GM18873 (cell line): ENCODE measurements around the gene DOK6.

Source experiments
- ATAC-seq: cut with Tn5 transposase; IDR thresholded peaks from one replicate; pipeline ENCODE4 v1.9.1; 2021; ENCODE audit warnings: mild to moderate bottlenecking, moderate library complexity, moderate number of reproducible peaks; ENCODE audit not compliant: unreplicated experiment, low FRiP score

Gene DOK6

GRCh38 chr18:69414184-69414583 lies 13.5 kb downstream of the DOK6 start:
- ATAC-seq, result no peak

- no peak for ATAC-seq
Observed at GRCh38 chr18:69432847-69433246, 32.2 kb downstream of the DOK6 start.

- ATAC-seq, result no peak
Observed at GRCh38 chr18:69435000-69435399, 34.3 kb downstream of the DOK6 start.

DNA sequence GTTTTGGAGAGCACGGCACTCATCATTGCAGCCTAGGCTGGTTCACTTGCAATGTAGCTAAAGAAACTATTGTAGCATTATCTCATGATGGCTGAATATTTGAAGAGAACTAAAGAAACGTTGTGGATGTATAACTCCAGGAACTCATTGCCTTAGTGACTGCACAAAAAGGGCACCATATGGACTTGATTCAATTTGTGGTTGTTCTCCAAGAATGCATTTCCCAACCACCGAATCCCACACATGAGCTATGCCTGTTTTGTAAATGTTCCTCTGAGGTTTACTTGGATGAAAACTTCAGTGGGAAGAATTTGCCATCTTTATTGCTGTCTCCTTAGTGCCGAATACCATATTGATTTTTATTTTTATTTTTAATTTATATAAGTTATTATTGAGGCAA lies 43.5 kb downstream of the DOK6 start:
- no peak for ATAC-seq

- ATAC-seq, result no peak
Observed at GRCh38 chr18:69447886-69448285, 47.2 kb downstream of the DOK6 start.

- ATAC-seq, result no peak
Observed at GRCh38 chr18:69455125-69455524, 54.4 kb downstream of the DOK6 start.

- peak; percentile 92 for ATAC-seq
Observed at GRCh38 chr18:69469444-69469919, 68.8 kb downstream of the DOK6 start.

- no peak for ATAC-seq
Observed at GRCh38 chr18:69480460-69480859, 79.8 kb downstream of the DOK6 start.

DNA sequence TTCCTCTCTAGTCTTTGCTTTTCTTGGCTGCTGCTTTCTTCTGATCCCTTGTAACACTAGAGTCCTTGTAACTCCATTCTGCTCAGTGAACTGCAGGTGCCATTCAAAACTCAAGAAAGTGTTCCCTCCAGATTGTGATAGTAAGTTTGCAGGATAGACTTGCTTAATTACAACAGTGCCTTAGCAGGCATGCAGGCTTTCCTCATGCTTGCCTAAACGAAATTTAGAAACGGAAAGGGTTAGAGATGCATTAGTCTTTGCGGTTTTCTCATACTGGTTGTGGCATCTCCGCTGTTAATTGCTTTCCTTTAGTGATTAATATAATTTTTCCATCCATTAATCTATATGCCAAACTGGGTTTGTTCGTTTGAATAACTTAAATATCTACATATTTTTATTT lies 82.9 kb downstream of the DOK6 start:
- ATAC-seq, result no peak

- ATAC-seq, result no peak
Observed at GRCh38 chr18:69484699-69485396, 84.2 kb downstream of the DOK6 start.

- no peak for ATAC-seq
Observed at GRCh38 chr18:69487488-69488394, 87.1 kb downstream of the DOK6 start.

- ATAC-seq, result no peak
Observed at GRCh38 chr18:69490072-69490471, 89.4 kb downstream of the DOK6 start.

- no peak for ATAC-seq
Observed at GRCh38 chr18:69490813-69491212, 90.1 kb downstream of the DOK6 start.

GRCh38 chr18:69491576-69491975 lies 90.9 kb downstream of the DOK6 start:
- no peak for ATAC-seq

DNA sequence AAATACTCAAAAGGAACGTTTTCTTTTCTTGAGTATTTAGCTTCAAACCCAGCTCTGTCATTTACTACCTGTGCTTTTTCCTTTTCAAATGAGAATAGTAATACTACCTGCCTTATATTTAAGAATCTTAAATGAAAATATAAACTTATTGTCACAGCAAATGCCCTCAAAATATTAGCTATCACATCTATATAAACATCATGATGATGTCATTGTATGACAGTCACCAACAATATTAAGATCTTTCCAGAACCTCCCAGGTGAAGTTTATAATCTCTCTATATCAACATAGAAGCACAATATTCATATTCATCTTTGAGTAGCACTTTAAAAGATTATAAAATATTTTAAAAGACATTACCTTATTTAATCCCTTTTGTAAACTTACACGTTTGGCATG lies 92.2 kb downstream of the DOK6 start:
- ATAC-seq, result no peak

DNA sequence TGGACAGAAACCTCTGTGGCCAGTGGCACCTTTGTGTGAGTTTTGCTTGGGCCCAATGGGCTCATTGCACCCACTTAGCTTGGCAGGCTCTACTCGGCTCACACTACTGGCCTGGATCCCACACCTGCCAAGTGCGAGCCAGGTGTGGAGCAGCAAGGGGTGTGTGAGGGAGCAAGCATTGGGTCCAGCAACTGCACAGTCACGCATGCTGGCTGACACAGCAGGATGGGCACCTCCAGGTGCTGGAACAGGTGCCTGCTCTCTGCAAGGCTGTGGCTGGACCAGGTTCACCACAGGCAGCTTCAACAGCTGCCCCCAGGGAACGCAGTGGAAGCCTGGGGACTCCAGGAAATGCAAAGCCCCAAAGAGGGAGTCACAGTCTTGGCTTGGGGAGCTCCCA lies 94.2 kb downstream of the DOK6 start:
- no peak for ATAC-seq

GRCh38 chr18:69495338-69495737 lies 94.7 kb downstream of the DOK6 start:
- no peak for ATAC-seq

GRCh38 chr18:69495841-69496533 lies 95.3 kb downstream of the DOK6 start:
- no peak for ATAC-seq

- ATAC-seq, result no peak
Observed at GRCh38 chr18:69518989-69519388, 118.3 kb downstream of the DOK6 start.

- ATAC-seq, result no peak
Observed at GRCh38 chr18:69523582-69523981, 122.9 kb downstream of the DOK6 start.

- ATAC-seq, result no peak
Observed at GRCh38 chr18:69528435-69528834, 127.7 kb downstream of the DOK6 start.
